ENCODE results near the gene KSR2.

- TF ChIP-seq CTCF (IDR thresholded peaks at IDR 0.05; ENCODE audit: low read depth, low read length, poor library complexity, severe bottlenecking) = no peak
- TF ChIP-seq EZH2phosphoT487 (IDR thresholded peaks at IDR 0.05; ENCODE audit: borderline replicate concordance, low read length) = no peak
Observed at GRCh38 chr12:117818400-117818799, 150.4 kb downstream of the KSR2 start.
